ENCODE measurements around the gene MAML2. TPM values are rescaled to one million over a fixed set of nuclear protein-coding genes. Genes with fewer than 3 reads are reported as not detected.

Gene MAML2
- polyA plus RNA-seq, 3 donors = 0.57 to 7.6 (median 1.2) TPM

GRCh38 chr11:96373826-96374225 lies 30.8 kb upstream of the MAML2 start:
- Histone ChIP-seq H4K20me1 (ENCODE audit: insufficient read depth, low read length) (no peaks in the 10 kb centered on the region), H3K27ac (ENCODE audit: low read depth in 1 of 2, low read length in 2 of 2) (no peak overlapping the region), H3K9ac (ENCODE audit: insufficient read depth, low read length, poor library complexity, severe bottlenecking) (no peak overlapping the region), H3K27me3 (ENCODE audit: control insufficient read depth in 2 of 2, insufficient read depth in 2 of 2, low read length in 2 of 2) (no peaks in the 10 kb centered on the region), H3K4me3 (replicated peaks in 1 of 3; ENCODE audit: low read depth in 2 of 3, low read length in 3 of 3) (no peak overlapping the region), H3K4me1 (ENCODE audit: control insufficient read depth in 1 of 2, insufficient read depth in 2 of 2, low read length in 2 of 2) (no peaks in the 10 kb centered on the region), H2AFZ (ENCODE audit: insufficient read depth, low read depth, low read length, poor library complexity, severe bottlenecking) (no peak overlapping the region), H3K36me3 (replicated peaks in 1 of 2; ENCODE audit: control insufficient read depth in 1 of 2, insufficient read depth in 2 of 2, low read length in 2 of 2) (peaks cover 27 to 68% of the 10 kb centered on the region in 2 donors), H3K79me2 (ENCODE audit: insufficient read depth, low read length) (no peaks in the 10 kb centered on the region), H3K4me2 (replicated peaks; ENCODE audit: extremely low read depth, low read length, poor library complexity, severe bottlenecking) (no peak overlapping the region), H3K9me3 (replicated peaks in 1 of 2; ENCODE audit: control insufficient read depth in 1 of 2, insufficient read depth in 1 of 2, low read length in 2 of 2) (no peaks in the 10 kb centered on the region)
- WGBS (ENCODE audit: insufficient coverage) = no CpG with 5 or more reads among the region's 4 CpGs
- TF ChIP-seq CTCF (IDR thresholded peaks at IDR 0.05) = no peak
- H3K27ac Mint-ChIP-seq = peak overlapping the region in 1 of 7 donors; percentile 15
- H3K4me1 Mint-ChIP-seq = peaks cover 6% of the 10 kb centered on the region
- H3K4me3 Mint-ChIP-seq = no peak overlapping the region
- intact Hi-C loops (cut with micrococcal nuclease) = no loop called here
- peaks cover 44 to 55% of the 10 kb centered on the region in 2 donors for H3K36me3 Mint-ChIP-seq
- no peak for DNase-seq
- no peaks in the 10 kb centered on the region for H3K27me3 Mint-ChIP-seq (ENCODE audit: low read depth in 3 of 3)
- H3K9me3 Mint-ChIP-seq = peaks cover 0 to 7% (median 3%) of the 10 kb centered on the region in 7 donors

GRCh38 chr11:96367342-96367741 lies 24.3 kb upstream of the MAML2 start:
- H3K27ac Mint-ChIP-seq = peak overlapping the region in 3 of 7 donors; percentile 18 to 69 (median 53)
- DNase-seq = peak in 1 of 3 donors; percentile 21
- WGBS (ENCODE audit: insufficient coverage) = no CpG with 5 or more reads among the region's 2 CpGs
- Histone ChIP-seq H3K27ac (ENCODE audit: low read depth in 1 of 2, low read length in 2 of 2) (peak overlapping the region in 1 of 2 donors; percentile 58), H3K9me3 (replicated peaks in 1 of 2; ENCODE audit: control insufficient read depth in 1 of 2, insufficient read depth in 1 of 2, low read length in 2 of 2) (peaks cover 0 to 6% of the 10 kb centered on the region in 2 donors), H2AFZ (ENCODE audit: insufficient read depth, low read depth, low read length, poor library complexity, severe bottlenecking) (no peak overlapping the region), H3K9ac (ENCODE audit: insufficient read depth, low read length, poor library complexity, severe bottlenecking) (no peak overlapping the region), H3K4me1 (ENCODE audit: control insufficient read depth in 1 of 2, insufficient read depth in 2 of 2, low read length in 2 of 2) (peaks cover 3 to 9% of the 10 kb centered on the region in 2 donors), H3K27me3 (ENCODE audit: control insufficient read depth in 2 of 2, insufficient read depth in 2 of 2, low read length in 2 of 2) (no peaks in the 10 kb centered on the region), H3K36me3 (replicated peaks in 1 of 2; ENCODE audit: control insufficient read depth in 1 of 2, insufficient read depth in 2 of 2, low read length in 2 of 2) (peaks cover 34 to 67% of the 10 kb centered on the region in 2 donors), H3K4me3 (replicated peaks in 1 of 3; ENCODE audit: low read depth in 2 of 3, low read length in 3 of 3) (no peak overlapping the region), H4K20me1 (ENCODE audit: insufficient read depth, low read length) (no peaks in the 10 kb centered on the region), H3K79me2 (ENCODE audit: insufficient read depth, low read length) (no peaks in the 10 kb centered on the region), H3K4me2 (replicated peaks; ENCODE audit: extremely low read depth, low read length, poor library complexity, severe bottlenecking) (no peak overlapping the region)
- no peak for TF ChIP-seq CTCF (IDR thresholded peaks at IDR 0.05)
- intact Hi-C loops (cut with micrococcal nuclease) = no loop called here
- H3K9me3 Mint-ChIP-seq = peaks cover 0 to 18% (median 7%) of the 10 kb centered on the region in 7 donors
- H3K36me3 Mint-ChIP-seq = peaks cover 39 to 57% of the 10 kb centered on the region in 2 donors
- no peaks in the 10 kb centered on the region for H3K27me3 Mint-ChIP-seq (ENCODE audit: low read depth in 3 of 3)
- peak overlapping the region in 1 of 2 donors; percentile 41 for H3K4me3 Mint-ChIP-seq
- H3K4me1 Mint-ChIP-seq = peaks cover 7% of the 10 kb centered on the region
